VCaP (cell line): Measurements from ENCODE around the gene SOX15.
"Not testable (repeated sequence)": the region's sequence is repeated elsewhere in the genome, so short reads cannot be mapped to it uniquely, and the experiment has no call there.

Experiments used
- H3K27ac ChIP-seq: fragments of 450-650 bp; 2 replicates; pipeline ENCODE4 v1.5.1; 2017
- CTCF ChIP-seq: fragments of 450-650 bp; conservative IDR thresholded peaks from 2 replicates; pipeline ENCODE4 v1.5.1; 2017; ENCODE audit warnings: mild to moderate bottlenecking, moderate library complexity

SOX15 gene

GRCh38 chr17:7614425-7615264, 24.8 kb upstream of the SOX15 start, which contains the start of gene FXR2:
FXR2 (minus strand) TSS chr17:7614897; CDS start chr17:7614532, 365 bp downstream.
- peak; percentile 58 for TF ChIP-seq CTCF
- H3K27ac ChIP-seq = peak within 1 kb of the TSS; percentile 83

GRCh38 chr17:7613769-7614424, 24.0 kb upstream of the SOX15 start:
- no peak for TF ChIP-seq CTCF
- peak overlapping the region; percentile 83 for H3K27ac ChIP-seq

GRCh38 chr17:7612294-7612640, 22.4 kb upstream of the SOX15 start:
- H3K27ac ChIP-seq = no peak overlapping the region
- no peak for TF ChIP-seq CTCF

GRCh38 chr17:7611635-7612293, 21.9 kb upstream of the SOX15 start:
- no peak overlapping the region for H3K27ac ChIP-seq
- TF ChIP-seq CTCF = no peak

- H3K27ac ChIP-seq = no peak overlapping the region
- no peak for TF ChIP-seq CTCF
Measured at GRCh38 chr17:7610641-7611040, 20.7 kb upstream of the SOX15 start.

- TF ChIP-seq CTCF = no peak
- H3K27ac ChIP-seq = no peak overlapping the region
Measured at GRCh38 chr17:7606280-7606679, 16.4 kb upstream of the SOX15 start.

GRCh38 chr17:7597561-7597960, 7.7 kb upstream of the SOX15 start:
- H3K27ac ChIP-seq = not testable (repeated sequence)
